Measurements from ENCODE around the gene VWA5B1.

Gene VWA5B1

GRCh38 chr1:20324704-20325406, 34.2 kb downstream of the VWA5B1 start:
- no peak for DNase-seq

GRCh38 chr1:20325407-20325843, 34.8 kb downstream of the VWA5B1 start:
- no peak for DNase-seq

DNA sequence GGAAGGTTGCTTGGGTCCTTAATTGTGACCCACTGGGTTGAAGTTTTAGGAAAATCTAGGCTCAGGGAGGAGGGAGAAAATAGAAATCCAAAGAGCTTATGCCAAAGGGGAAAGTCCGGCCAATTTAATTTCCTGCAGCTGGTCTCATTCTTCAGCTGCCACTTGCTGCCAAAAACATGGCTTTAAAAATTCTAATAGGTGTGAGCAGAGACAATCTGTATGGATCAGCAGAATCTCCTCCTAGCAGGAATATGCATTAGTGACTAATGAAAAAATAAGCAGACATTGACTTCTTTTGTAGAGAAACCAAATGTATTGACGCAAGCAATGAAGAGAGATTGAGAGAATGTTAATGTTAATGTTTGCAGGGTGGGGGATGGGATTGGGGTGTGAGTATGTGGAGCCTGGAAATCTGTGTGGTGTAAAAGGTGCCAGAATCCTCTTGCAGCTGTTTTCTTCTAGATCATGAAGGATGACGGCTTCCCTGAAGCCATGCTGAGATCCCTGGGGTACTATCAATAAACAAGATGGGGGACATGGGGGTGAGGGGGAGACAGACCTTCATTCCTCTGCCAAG, 35.3 kb downstream of the VWA5B1 start:
- no peak for DNase-seq

DNA sequence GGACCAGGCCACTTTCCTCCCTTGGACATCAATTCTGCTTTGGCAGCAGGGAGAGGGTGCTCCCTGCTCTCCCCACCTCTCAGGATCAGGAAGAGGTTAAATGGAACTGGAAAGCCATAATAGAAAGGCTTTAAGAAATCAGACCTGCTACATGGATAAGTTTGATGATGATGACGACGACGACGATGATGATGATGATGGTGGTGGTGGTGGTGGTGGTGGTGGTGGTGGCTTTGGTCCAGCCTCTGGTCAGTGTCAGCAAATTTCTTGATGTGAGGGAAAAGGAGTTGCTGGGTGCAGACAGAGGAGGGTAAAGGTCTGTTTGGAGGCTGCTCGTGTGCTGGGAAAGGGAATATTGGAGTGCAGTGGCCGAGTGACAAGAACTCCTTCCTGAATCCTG, 36.8 kb downstream of the VWA5B1 start:
- no peak for DNase-seq

DNA sequence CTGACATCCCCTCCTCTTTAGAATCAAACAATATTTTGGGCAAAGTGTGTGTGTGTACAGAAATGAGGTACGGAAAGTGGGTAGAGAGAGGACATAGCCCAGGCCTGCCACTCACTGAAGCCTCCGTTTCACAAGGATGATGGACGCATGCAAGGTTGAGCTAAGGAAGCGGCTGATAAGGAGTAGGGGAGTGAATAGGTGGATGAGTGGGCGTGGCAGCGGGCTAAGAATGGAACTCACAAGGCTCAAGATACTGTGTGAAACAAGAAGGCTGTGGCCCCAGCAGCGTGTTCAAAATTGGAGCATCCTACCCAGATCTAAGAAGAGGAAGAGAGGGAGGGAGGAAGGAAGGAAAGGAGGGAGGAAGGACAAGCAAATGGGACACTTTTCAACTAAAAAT, 37.5 kb downstream of the VWA5B1 start:
- no peak for DNase-seq

DNA sequence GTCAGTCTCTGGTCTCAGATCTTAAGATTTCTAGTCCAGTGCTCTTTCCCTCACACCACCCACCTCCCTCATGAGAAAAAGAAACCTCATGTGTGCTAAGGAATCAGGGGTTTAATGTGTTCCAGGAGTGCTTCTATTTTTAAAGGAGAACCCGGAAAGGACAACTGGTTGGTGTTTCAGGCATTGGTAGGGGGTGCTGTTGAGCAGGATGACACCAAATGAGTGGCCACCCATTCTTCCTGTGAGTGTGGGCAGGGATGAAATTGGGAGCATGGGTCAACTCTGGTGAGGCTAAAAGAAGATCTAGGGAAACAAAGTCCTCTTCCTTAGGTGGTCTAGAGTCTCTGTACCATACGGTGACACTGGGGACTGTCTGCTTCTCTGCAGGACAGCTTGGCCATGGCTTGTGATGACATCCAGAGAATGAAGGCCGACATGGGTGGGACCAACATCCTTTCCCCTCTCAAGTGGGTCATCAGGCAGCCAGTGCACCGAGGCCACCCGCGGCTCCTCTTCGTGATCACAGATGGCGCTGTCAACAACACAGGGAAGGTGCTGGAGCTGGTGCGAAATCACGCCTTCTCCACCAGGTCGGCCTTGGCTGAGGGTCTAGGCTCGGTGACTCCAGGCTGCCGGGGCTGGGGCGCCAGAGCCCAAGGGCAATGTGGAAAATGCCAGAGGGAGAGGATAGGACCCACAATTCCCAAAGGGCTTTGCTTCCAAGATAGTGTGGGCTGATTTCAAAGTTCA, 39.3 kb downstream of the VWA5B1 start:
- DNase-seq, result no peak

GRCh38 chr1:20334103-20334502, 43.4 kb downstream of the VWA5B1 start:
- no peak for DNase-seq

- no peak for DNase-seq
Observed at GRCh38 chr1:20336105-20336605, 45.5 kb downstream of the VWA5B1 start.

DNA sequence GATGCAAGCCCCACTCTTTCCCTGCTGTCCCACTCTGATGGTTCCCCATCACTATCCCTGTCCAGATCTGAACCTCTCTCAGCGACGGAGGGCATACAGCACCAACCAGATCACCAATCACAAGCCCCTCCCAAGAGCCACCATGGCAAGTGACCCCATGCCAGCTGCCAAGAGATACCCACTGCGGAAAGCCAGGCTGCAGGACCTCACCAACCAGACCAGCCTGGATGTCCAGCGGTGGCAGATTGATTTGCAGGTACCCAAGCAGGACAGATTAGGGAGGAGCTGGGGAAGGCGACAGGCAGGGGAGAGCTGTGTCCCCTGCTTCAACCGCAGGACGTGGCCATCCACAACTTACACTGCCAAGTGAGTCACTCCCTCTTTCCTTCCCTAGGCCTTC, 46.9 kb downstream of the VWA5B1 start:
- DNase-seq, result no peak

- DNase-seq, result no peak
Observed at GRCh38 chr1:20339811-20340457, 49.3 kb downstream of the VWA5B1 start.

DNA sequence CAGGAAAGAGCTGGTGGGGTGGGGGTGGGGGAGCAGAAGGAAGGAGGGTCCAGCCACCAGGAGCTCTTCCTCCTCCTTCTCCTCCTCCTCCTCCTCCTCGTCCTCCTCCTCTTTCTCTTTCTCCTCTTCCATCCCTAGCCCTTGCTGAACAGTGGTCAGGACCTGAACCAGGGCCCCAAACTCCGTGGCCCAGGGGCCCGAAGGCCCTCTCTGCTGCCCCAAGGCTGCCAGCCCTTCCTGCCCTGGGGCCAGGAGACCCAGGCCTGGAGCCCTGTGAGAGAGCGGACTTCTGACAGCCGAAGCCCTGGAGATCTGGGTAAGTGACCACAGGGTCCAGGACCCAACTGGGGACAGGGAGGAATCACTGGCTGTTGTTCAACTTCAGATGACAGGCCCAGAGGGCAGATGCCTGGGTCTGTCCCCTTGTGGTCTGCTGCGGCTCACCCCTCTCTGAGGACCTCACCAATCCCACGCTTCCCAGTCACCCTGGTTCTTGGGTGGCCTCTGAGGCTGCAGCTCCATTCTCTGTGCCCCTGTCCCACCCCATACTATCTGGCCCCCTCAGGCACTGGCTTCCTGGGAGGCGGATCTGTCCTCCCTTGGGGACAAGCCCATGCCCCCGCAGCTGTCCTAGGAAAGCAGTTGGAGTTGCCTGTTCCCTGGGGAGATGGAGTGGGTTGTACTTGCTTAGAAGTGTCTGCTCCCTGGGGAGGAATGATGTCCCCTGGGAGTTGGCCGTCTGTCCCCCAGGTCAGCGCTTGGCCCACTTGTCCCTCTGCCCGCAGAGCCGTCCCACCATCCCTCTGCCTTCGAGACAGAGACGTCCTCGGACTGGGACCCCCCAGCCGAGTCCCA, 51.8 kb downstream of the VWA5B1 start:
- DNase-seq, result no peak

GRCh38 chr1:20343149-20343937, 52.7 kb downstream of the VWA5B1 start:
- no peak for DNase-seq

DNA sequence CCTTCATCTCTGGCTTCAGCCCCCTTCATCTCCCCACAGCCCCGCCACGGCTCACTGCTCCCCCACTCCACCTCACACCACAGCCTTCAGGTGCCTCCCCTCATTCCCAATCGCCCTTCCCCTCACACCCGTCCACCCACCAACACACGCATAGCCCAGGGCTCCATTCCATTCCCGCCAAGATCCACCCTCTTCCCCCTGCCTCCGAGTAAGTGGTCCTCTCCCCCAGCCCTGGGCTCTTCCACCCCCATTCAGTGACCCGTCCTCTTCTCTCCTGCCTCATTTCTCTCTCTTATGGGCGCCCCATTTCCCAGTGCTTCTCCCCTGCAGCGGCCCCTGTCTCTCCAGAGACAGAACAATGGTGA, 53.2 kb downstream of the VWA5B1 start:
- no peak for DNase-seq

DNA sequence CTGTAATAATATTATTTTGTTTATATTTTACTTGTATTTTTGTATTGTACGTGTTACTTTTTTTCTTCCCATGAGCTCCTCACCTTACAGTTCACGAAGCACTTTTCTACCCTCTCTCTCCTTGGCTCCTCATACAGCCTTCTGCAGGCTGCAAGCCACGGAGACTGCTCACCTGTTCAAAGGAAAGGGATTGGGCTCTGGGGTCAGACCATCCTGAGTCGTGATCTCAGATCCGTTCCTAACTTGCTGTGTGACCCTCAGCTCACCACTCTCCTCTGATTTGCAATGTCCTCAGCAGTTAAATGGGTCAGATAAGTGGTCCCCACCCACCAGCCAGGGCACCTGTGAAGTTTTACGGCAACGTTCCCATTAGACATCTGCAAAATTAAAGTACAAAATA, 54.1 kb downstream of the VWA5B1 start:
- no peak for DNase-seq

GRCh38 chr1:20345419-20345818, 54.7 kb downstream of the VWA5B1 start:
- DNase-seq, result no peak

DNA sequence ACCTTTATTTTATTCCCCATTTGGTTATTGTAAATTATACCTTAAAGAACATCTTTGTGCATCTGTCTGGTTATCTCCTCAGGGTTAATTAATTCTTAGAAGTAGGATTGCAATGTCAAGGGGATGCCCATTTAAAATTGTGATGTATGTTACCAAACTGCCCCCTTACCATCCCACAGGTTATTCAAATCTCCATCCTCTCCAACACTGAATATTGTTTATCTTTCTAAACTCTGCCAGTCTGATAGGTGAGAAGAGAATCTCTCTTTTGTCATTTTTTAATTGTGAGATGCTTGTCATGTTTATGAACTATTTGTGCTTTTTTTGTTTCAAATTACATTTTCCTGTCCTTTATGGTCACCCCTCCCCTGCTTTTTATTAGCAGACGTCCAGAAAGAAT, 55.8 kb downstream of the VWA5B1 start:
- DNase-seq, result no peak

GRCh38 chr1:20347699-20348098, 57.0 kb downstream of the VWA5B1 start:
- no peak for DNase-seq

- no peak for DNase-seq
Observed at GRCh38 chr1:20348326-20348915, 57.7 kb downstream of the VWA5B1 start.

DNA sequence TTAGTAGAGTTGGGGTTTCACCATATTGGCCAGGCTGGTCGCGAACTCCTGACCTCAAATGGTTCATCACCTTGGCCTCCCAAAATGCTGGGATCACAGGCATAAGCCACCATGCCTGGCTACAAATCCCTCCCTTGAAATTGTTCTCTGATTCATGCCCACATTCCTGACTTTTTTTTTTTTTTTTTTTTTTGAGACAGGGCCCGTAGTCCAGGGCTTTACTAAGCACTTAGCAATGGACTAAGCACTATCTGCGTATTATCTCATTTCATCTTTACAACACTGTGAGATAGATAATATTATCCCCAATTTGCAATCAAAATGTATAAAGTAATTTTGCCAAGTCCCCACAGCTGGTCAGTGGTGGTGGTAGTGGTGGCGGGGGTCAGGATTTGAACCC, 58.9 kb downstream of the VWA5B1 start:
- no peak for DNase-seq

DNA sequence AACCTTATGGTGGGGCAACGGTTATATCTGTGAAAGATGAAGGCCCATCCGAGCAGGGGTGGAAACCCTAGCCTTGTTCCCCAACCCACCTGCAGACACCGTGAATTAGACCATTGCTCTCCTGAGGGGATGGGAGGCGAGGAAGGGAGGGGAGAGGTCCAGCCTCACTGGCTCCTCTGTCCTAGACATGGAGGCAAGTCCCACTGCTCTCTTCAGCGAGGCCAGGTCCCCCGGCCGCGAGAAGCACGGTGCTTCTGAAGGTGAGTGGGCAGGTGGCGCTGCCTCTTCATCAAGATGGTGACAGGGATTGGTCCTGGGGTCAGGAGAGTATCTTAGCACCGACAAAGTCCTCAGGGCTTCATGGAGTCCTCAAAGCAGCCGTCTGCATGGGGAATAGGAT, 59.3 kb downstream of the VWA5B1 start:
- no peak for DNase-seq

DNA sequence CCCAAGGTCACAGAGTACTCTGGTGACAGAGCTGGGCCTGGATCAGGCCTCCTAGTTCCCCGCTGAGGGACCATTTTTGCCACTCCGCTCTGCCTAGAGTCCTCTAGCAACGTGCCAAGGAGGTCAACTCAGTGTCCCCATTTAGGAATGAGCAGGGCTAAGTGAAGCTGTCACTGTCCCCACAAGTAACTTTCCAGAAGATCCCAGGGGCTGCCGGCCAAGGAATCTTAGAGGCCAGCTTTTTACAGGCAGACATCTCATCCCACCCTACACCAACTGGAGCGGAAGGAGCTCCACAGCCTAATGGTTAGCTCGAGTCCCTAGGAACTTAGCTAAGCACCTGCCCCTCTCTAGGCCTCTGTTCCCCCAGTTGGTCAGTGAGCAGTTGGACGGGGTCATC, 59.7 kb downstream of the VWA5B1 start:
- DNase-seq, result no peak
